Right renal pelvis (tissue), 4 donors: ENCODE data around the gene IL4R. TPM values are rescaled to one million over a fixed set of nuclear protein-coding genes. Genes with fewer than 3 reads are reported as not detected.
"Not testable (repeated sequence)": the region's sequence is repeated elsewhere in the genome, so short reads cannot be mapped to it uniquely, and the experiment has no call there.

ENCODE experiments used
- DNase-seq, 4 donors: peaks; one replicate each; pipeline ENCODE4 v3.0.0-alpha.2; 2013; ENCODE audit warnings: low read depth in 4 of 4, low spot score in 3 of 4, missing footprints in 1 of 4
- polyA plus RNA-seq, 4 donors: library from polyadenylated mRNA; unstranded; fragments of 120-200 nt; gene quantifications; one replicate each; pipeline ENCODE4 v1.2.1, GENCODE V29; 2013; ENCODE audit not compliant: insufficient read length in 4 of 4

IL4R gene
- polyA plus RNA-seq, 4 donors, result 13.7 to 19.5 (median 17.9) TPM

- DNase-seq, result no peak
Observed at GRCh38 chr16:27374221-27374803, 60.5 kb downstream of the IL4R start.

GRCh38 chr16:27374804-27375425 is 61.1 kb downstream of the IL4R start:
- peak; percentile 20 to 46 (median 29) for DNase-seq

- no peak for DNase-seq
Observed at GRCh38 chr16:27377666-27378485, 64.1 kb downstream of the IL4R start.

DNA sequence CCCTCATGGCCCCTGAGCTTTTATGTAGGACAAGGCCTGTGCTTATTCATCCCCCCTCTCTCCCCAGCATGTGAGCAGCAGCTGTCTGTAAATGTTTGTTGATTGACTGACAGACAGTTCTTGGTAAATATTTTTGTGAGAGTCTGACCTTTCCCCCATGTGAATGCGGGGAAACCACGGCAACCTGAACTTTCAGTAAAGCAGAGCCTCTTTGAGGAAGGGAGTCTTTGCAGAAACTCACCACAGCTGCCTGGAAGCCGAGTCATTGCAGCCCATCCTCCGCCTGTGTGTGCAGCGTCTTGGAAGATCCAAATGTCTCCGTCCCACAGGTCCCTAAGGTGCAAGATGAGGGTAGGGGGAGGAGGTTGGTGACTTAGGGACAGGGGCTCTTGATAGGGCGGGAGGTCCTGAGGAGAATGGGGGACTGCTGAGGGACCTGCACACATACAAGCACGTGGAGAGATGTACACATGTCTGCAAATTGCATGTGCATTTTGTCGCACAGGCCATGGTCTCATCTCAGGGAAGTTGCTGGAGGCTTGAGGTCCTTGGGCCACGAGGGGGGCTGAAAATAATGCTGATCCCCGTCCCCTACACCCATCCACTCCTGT is 65.2 kb downstream of the IL4R start:
- DNase-seq, result no peak

GRCh38 chr16:27379919-27380318 is 66.1 kb downstream of the IL4R start:
- DNase-seq, result no peak

- DNase-seq, result no peak
Observed at GRCh38 chr16:27381236-27381635, 67.5 kb downstream of the IL4R start.

DNA sequence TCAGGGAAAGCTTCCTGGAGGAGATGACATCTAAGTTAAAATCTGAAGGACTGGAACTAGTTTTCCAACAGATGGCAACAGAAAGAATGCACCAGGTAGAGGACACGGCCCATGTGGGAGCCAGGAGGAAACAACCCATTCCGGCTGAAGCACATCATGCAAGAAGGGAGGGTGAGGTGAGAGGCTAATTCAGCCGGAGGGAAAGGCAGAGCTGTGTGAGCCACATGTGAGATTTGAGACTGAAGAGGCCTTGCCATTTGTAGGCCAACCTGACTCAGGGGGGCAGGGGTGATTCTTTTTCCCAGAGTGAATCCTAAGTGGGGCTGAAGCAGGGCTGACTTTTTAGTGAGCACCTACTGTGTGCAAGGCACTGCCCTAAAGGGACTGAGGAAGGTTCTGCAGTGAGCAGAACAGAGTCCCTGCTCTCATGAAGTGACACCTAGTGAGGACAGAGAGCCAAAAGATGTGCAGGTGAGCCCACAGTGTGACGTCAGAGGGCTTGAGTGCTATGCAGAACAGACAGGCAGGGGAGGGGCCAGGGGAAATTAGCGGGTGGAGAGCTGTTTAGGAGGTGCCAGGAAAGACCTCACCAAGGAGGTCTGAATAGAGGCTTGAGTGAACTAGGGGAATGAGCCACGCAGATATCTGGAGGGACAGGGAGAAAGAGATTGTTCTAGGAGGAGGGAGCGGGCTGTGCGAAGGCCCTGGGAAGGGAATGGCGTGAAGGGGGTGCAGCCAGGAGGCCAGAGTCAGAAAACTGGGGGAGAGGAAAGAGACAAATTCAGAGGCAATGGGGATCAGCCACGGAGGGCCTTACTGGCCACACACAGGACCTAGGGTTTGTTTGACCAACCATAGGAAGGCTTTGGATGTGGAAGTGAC is 68.4 kb downstream of the IL4R start:
- no peak for DNase-seq

DNA sequence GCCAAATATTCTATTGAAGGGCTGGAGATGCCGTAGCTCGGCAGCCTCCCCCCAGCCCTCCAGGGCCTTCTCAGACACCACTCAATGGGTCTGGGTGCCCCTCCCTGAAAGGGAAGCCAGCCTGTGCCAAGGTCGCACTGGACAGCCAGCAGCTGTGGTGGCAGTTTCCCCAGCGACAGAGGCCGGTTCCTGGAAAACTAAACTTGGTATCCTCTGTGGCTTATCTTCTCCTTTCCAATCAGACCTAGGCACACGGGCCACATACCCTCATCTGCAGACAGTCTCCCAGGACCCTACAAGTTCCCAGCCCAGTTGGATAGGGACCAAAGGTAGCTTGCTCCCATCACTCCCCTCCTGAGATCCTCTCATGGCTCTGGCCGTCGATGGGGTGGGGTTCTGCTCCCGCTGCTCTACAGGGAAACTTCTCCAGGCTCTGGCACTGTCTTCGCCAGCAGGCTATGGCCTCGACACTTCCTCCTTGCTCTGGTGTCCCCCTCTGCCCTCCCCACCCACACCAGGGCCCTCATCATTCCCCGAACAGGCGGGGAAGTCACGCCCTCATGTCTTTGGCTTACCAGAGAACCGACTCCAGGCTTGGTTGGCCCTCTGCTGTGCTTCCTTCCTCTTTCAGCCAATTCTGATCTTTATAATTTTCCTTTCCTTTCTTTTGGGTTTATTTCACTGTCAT is 69.9 kb downstream of the IL4R start:
- DNase-seq, result no peak

DNA sequence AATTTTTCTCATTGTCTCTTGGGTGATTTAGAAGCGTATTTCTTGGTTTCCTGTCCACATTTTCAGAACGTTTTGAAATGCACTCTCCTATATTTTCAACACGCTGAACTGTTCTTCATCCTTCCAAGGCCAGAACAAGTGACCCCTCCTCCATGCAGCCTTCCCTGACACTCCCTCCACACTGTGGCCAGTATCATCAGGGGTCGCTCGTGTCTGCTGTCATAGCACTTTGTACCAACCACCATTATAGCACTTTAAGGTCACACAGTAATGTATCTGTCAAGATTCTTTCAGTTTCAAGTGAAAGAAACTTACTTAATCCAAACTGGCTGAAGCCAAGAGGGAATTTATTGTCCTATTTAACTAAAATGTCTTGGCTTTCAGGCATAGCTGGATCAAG is 70.7 kb downstream of the IL4R start:
- DNase-seq, result no peak

- DNase-seq, result no peak
Observed at GRCh38 chr16:27385398-27385797, 71.6 kb downstream of the IL4R start.

- DNase-seq, result no peak
Observed at GRCh38 chr16:27386674-27387073, 72.9 kb downstream of the IL4R start.

GRCh38 chr16:27387724-27388123 is 74.0 kb downstream of the IL4R start:
- DNase-seq, result no peak

GRCh38 chr16:27389272-27389961 is 75.6 kb downstream of the IL4R start:
- no peak for DNase-seq

DNA sequence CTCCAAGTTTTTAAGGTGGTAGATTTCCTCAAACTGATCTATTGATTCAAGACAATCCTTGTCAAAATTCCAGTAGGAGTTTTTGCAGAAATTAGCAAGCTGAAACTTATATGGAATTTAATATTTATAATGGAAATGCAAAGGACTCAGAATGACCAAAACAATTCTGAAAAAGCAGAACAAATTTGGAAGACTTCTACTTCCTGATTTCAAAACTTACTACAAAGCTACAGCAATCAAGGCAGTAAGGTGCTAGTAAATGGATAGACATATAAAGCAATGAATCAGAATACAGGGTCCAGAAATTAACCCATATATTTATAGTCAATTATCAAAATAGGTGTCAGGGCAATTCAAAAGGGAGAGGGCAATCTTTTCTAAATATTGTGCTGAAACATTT is 76.4 kb downstream of the IL4R start:
- DNase-seq, result no peak

- no peak for DNase-seq
Observed at GRCh38 chr16:27392671-27393070, 78.9 kb downstream of the IL4R start.

DNA sequence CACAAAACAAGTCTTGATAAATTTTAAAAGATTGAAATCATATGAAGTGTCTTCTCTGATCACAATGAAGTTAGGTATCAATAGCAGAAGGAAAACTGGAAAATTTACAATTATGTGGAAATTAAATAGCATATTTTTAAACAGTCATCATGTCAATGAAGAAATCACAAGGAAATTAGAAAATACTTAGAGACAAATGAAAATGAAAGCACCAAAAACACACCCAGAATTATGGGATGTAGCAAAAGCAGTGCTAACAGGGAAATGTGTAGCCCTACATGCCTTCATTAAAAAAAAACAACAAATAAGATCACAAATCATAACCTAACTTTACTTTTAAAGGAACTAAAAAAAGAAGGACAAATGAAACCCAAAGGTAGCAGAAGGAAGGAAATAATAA is 80.7 kb downstream of the IL4R start:
- DNase-seq, result no peak

- DNase-seq, result not testable (repeated sequence)
Observed at GRCh38 chr16:27398341-27398893, 84.6 kb downstream of the IL4R start.

DNA sequence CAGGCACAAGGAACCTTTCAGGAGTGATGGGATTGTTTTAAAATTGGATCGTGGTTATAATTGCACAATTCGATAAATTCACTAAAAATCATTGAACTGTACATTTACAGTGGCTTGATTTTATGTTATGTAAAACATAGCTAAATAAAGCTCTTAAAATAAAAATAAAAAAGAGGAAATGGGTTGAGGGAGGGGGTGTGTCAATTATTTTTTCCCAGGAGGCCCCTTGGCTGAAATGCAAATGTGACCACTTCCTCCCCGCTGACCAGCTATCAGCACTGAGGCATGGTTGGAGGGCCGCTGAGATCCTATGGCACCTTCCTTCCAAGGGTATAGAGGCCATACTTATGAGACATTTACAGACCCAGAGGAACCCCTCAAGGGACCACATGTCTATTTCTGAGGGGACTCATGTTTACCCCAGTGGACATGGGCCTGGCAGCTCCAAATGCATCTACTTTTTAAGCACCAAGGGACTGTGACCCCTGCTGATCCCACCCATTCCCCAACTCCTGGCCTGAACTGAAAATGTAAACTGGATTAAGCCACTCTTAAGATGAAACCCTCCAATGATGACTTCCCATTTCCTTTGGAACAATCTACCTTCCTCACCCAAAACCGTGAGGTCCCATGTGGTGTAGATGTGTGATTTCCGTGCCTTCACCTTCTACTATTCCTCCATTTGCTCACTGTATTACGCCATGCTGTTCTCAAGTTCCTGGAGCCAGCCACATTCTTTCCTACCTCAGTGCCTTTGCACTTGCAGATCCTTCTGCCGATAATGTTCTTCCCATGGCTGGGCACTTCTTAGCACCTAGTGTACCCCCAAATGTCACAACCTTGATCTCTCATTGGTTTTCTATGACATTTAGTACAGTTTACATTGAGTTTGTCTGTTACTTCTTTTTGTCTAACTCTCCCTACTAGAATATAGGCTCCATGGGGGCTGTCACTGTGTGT is 85.4 kb downstream of the IL4R start:
- no peak for DNase-seq
